ENCODE results near the gene ELOVL5. TPM values are rescaled to one million over a fixed set of nuclear protein-coding genes. Genes with fewer than 3 reads are reported as not detected.

ELOVL5 gene
- total RNA-seq, 3 donors from 2014 or later (not counting 1 experiment from before 2014, with no cell fraction given), result 72.1 to 99.5 (median 73.7) TPM

DNA sequence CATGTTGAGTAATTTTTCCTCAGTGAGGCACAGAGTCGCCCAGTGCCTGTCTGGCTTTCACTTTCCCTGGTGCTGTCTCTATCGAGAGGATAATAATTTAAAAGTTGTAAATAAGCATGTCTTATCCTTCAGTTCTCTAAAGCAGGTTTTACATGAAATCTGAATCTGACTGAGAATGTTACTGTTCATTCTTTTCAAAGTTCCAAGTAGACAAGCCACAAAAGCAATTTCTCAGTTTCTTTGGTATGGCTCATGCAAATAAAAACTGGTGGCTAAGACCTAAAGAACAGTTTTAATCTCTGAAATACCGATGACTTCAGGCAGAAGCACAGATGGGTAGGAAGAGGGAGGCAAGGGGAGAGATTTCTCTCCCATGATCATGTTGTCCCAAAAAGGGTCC, 112.5 kb downstream of the ELOVL5 start:
- WGBS (ENCODE audit: insufficient coverage), result 58% methylated on average over 3 of the region's 3 CpGs
- no peak overlapping the region for H3K27ac Mint-ChIP-seq
- peaks cover 12% of the 10 kb centered on the region for H3K4me1 ChIP-seq (ENCODE audit: control insufficient read depth, insufficient read depth, low read length)

DNA sequence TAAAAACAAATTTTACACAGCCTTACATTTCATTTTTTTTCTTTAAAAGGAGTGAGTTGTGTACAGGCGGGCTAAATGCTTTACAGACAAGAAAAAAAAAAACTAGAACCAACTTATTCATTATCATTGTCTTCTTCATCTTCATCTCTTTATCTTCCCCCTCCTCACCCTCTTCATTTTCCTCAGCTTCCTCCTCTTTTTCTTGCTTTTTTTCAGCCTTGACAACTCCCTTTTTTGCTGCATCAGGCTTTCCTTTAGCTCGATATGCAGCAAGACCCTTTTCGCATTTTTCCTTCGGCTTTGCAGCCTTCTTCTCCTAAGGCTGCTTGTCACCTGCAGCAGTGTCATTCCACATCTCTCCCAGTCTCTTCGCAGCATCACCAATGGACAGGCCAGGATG, 113.2 kb downstream of the ELOVL5 start:
- no peaks in the 10 kb centered on the region for H3K9me3 Mint-ChIP-seq
- ATAC-seq, result no peak
- peaks cover 0 to under 1% of the 10 kb centered on the region in 2 donors for H3K4me1 Mint-ChIP-seq
- Histone ChIP-seq H3K27ac (ENCODE audit: low read length) (no peak overlapping the region), H3K9me3 (ENCODE audit: control insufficient read depth, insufficient read depth, low read length) (no peaks in the 10 kb centered on the region), H3K27me3 (ENCODE audit: control insufficient read depth, insufficient read depth, low read length) (no peaks in the 10 kb centered on the region), H3K36me3 (ENCODE audit: control insufficient read depth, insufficient read depth, low read length) (no peaks in the 10 kb centered on the region), H3K4me3 (ENCODE audit: low read length) (no peak overlapping the region), H3K4me1 (ENCODE audit: control insufficient read depth, insufficient read depth, low read length) (peaks cover 7% of the 10 kb centered on the region)
- H3K4me3 Mint-ChIP-seq, result no peak overlapping the region
- H3K27ac Mint-ChIP-seq, result no peak overlapping the region
- intact Hi-C loops (cut with micrococcal nuclease), result no loop called here
- 82% methylated on average over 5 of the region's 5 CpGs for WGBS (ENCODE audit: insufficient coverage)
- TF ChIP-seq, protein P1, sequence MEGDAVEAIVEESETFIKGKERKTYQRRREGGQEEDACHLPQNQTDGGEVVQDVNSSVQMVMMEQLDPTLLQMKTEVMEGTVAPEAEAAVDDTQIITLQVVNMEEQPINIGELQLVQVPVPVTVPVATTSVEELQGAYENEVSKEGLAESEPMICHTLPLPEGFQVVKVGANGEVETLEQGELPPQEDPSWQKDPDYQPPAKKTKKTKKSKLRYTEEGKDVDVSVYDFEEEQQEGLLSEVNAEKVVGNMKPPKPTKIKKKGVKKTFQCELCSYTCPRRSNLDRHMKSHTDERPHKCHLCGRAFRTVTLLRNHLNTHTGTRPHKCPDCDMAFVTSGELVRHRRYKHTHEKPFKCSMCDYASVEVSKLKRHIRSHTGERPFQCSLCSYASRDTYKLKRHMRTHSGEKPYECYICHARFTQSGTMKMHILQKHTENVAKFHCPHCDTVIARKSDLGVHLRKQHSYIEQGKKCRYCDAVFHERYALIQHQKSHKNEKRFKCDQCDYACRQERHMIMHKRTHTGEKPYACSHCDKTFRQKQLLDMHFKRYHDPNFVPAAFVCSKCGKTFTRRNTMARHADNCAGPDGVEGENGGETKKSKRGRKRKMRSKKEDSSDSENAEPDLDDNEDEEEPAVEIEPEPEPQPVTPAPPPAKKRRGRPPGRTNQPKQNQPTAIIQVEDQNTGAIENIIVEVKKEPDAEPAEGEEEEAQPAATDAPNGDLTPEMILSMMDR (IDR thresholded peaks at IDR 0.05), result no peak
- H3K27me3 Mint-ChIP-seq (ENCODE audit: low read depth in 2 of 2), result no peaks in the 10 kb centered on the region
- no peaks in the 10 kb centered on the region for H3K36me3 Mint-ChIP-seq
- DNase-seq, result no peak

More for the DNA sequence above, 112.5 kb downstream of the ELOVL5 start:
- Mint-ChIP-seq H3K4me3 (no peak overlapping the region), H3K36me3 (no peaks in the 10 kb centered on the region), H3K4me1 (peaks cover 0 to 5% of the 10 kb centered on the region in 2 donors), H3K9me3 (peaks cover 0 to 3% of the 10 kb centered on the region in 2 donors), H3K27me3 (ENCODE audit: low read depth in 2 of 2) (no peaks in the 10 kb centered on the region)
- Histone ChIP-seq H3K9me3 (ENCODE audit: control insufficient read depth, insufficient read depth, low read length) (no peaks in the 10 kb centered on the region), H3K27ac (ENCODE audit: low read length) (peak overlapping the region; percentile 26), H3K4me3 (ENCODE audit: low read length) (no peak overlapping the region), H3K27me3 (ENCODE audit: control insufficient read depth, insufficient read depth, low read length) (no peaks in the 10 kb centered on the region), H3K36me3 (ENCODE audit: control insufficient read depth, insufficient read depth, low read length) (no peaks in the 10 kb centered on the region)
- TF ChIP-seq, protein P1 (IDR thresholded peaks at IDR 0.05), result no peak
- intact Hi-C loops (cut with micrococcal nuclease), result no loop called here
- DNase-seq, result no peak
- ATAC-seq, result no peak

DNA sequence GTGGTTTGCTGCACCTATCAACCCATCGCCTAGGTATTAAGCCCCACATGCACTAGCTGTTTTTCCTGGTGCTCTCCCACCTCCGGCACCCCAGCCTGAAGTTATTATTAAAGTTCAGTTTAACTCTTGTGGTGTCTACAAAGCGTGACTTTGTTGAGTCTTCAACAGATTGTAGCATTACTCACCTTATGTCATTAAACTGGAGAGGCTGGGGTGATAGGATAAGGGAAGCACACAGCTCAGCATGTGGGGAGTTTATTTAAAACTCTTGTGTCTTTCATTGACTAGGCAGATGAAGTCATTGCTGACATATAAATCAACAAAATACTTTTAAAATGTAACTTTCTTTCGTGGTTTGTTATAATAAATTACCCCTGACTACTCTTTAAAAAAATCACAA, 115.4 kb downstream of the ELOVL5 start:
- Histone ChIP-seq H3K9me3 (ENCODE audit: control insufficient read depth, insufficient read depth, low read length) (no peaks in the 10 kb centered on the region), H3K4me3 (ENCODE audit: low read length) (no peak overlapping the region), H3K27me3 (ENCODE audit: control insufficient read depth, insufficient read depth, low read length) (no peaks in the 10 kb centered on the region), H3K36me3 (ENCODE audit: control insufficient read depth, insufficient read depth, low read length) (no peaks in the 10 kb centered on the region), H3K4me1 (ENCODE audit: control insufficient read depth, insufficient read depth, low read length) (peaks cover 5% of the 10 kb centered on the region), H3K27ac (ENCODE audit: low read length) (no peak overlapping the region)
- Mint-ChIP-seq H3K4me1 (no peaks in the 10 kb centered on the region), H3K36me3 (no peaks in the 10 kb centered on the region), H3K27me3 (ENCODE audit: low read depth in 2 of 2) (no peaks in the 10 kb centered on the region), H3K4me3 (no peak overlapping the region), H3K9me3 (no peaks in the 10 kb centered on the region), H3K27ac (no peak overlapping the region)
- DNase-seq (no peak), ATAC-seq (no peak)
- TF ChIP-seq, protein P1 (IDR thresholded peaks at IDR 0.05), result no peak
- WGBS (ENCODE audit: insufficient coverage), result 96% methylated on average over 2 of the region's 4 CpGs
- intact Hi-C loops (cut with micrococcal nuclease), result no loop called here

DNA sequence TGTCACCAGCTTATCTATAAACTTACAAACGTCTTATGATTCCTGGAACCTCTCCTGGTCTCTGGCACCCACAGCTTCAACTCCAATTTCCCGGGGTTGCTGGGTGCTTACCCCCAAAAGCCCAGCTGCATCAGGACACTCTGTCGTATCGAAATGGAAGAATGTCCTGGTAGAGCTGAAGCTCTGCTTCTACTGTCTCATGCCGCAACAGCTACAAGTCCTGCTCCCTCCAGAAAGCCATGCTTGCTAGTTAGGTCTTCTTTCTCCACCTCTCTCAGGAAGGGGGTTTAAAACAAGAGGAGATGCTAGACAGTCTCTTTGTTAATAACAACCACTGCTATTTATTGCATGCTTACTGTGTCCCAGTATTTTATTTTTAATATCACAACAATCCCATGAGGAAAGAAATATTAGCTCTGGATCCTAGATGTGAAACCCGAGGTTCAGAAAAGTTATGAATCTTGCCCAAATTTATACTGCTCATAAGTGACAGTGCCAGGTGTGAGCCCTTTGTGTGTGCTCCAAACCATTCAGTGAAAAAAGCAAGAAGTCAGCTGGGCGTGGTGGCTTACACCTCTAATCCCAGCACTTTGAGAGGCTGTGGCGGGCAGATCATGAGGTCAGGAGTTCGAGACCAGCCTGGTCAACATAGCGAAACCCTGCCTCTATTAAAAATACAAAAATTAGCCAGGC, 117.8 kb downstream of the ELOVL5 start:
- Histone ChIP-seq H3K4me3 (ENCODE audit: low read length) (no peak overlapping the region), H3K27me3 (ENCODE audit: control insufficient read depth, insufficient read depth, low read length) (no peaks in the 10 kb centered on the region), H3K9me3 (ENCODE audit: control insufficient read depth, insufficient read depth, low read length) (no peaks in the 10 kb centered on the region), H3K36me3 (ENCODE audit: control insufficient read depth, insufficient read depth, low read length) (no peaks in the 10 kb centered on the region), H3K4me1 (ENCODE audit: control insufficient read depth, insufficient read depth, low read length) (peaks cover 5% of the 10 kb centered on the region), H3K27ac (ENCODE audit: low read length) (no peak overlapping the region)
- intact Hi-C loops (cut with micrococcal nuclease), result no loop called here
- Mint-ChIP-seq H3K27me3 (ENCODE audit: low read depth in 2 of 2) (no peaks in the 10 kb centered on the region), H3K9me3 (no peaks in the 10 kb centered on the region), H3K27ac (no peak overlapping the region), H3K36me3 (no peaks in the 10 kb centered on the region), H3K4me3 (no peak overlapping the region), H3K4me1 (no peaks in the 10 kb centered on the region)
- TF ChIP-seq, protein P1 (IDR thresholded peaks at IDR 0.05), result no peak
- DNase-seq, result no peak
- no peak for ATAC-seq
- 81% methylated on average over 10 of the region's 10 CpGs for WGBS (ENCODE audit: insufficient coverage)
